CD4-positive, alpha-beta T cell treated with Interleukin-15 for 1 hour (primary cell): ENCODE data around the gene AKNA.
A peak's percentile ranks its signal among the peaks of the same experiment; 100 is the strongest.

Experiments used
- DNase-seq: peaks from one replicate; pipeline ENCODE4 v3.0.0-alpha.2; 2020

AKNA gene

GRCh38 chr9:114357911-114358328 lies 29.9 kb downstream of the AKNA start:
- no peak for DNase-seq

GRCh38 chr9:114357360-114357759 lies 30.4 kb downstream of the AKNA start:
- no peak for DNase-seq

GRCh38 chr9:114356792-114357191 lies 31.0 kb downstream of the AKNA start:
- no peak for DNase-seq

- DNase-seq = no peak
These were observed 32.0 kb downstream of the AKNA start for GRCh38 chr9:114355821-114356220.

GRCh38 chr9:114351932-114352331 lies 35.9 kb downstream of the AKNA start:
- no peak for DNase-seq

DNA sequence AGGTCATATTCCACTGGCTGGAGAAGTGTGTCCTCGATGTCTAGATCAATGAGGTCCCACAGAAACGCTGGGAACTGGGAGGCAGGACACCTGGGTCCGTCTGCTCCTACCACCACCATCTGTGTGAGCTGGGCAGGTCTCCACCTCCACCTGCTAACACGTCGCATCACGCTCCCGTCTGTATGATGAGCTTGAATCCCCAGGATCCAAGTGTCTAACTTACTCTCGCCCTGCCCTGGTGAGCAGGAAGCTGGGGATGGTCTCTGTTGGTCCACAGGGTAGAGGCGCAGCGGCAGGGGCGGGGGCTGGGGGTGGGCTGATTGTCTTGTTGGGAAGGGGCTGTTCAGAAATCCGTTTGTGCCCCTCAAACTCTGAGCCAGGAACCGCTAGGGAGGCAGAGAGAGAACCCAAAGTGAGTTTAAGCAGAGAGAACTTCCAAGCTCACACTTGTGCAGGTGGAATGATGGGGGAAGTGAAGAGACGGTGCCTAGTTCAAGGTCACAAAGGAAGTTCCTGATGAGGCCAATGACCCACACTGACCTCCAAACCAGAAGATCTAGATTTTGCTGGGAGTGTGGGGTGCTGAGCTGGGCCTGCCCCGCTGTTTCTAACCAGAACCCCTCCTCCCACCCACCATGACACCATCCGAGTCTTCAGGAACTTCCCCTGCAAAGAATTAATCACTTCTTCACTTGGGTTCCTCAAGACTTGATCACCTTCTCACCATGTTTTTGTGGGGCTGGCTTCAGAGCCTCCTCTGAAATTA lies 37.0 kb downstream of the AKNA start:
- DNase-seq = no peak

DNA sequence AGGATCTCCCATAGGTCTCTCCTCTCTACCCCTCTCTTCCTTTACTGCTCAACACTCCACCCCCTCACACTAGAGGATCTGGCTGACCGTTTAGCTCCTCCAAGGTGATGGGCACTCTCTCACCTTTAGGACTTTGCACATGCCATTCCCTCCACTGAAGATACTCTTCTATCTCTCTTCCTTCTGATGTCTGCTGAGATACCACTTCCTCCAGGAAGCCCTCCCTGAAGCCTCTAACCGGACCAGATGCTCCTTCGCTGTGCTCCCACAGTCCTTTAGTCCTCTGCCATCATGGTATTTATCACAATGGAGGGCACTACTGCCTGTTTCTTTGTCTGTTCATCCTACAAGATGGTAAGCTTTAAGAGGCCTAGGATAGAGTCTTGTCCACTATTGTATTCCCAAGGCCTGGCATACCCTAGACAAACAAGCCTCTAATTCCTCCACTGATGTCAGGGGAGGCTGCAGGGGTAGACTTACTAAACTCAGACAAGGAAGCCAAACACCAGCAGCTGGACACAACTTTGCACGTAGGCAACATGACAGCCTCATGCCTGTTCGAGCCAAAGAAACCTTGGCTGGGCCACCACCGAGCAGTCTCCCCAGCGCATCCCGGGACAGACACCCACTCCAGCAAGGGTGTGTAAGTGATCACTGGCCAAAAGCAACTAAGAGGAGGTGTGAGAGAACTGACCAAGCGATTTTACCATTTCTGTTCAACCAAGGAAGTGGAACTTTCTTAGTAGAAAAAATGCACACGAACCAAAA lies 37.9 kb downstream of the AKNA start:
- no peak for DNase-seq

DNA sequence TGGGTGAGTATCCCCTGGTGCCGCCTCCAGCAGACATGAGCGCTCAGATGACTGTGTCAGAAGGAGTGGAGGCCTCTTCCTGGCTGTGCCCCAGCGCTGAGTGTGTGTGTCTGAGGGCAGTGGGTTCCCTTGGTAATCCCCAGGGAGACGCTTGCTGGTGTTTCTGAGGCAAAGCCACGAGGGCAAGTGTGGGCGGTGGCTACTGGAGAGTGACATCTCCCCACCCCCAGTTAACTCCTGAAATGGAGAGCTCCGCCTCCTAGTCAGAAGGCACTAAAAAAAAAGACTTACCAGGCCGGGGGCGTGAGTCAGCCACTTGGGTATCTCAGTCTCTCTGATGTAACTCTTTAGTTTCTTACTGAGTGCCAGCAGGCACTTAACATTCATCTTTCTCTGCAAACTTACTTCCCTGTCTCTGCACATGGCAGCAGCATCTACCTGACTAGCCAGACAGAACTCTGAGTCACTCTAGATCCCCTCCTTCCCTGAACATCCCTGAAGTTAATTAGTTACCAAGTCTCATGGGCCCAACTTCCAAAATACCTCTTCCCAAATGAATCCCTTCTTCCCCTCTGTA lies 38.8 kb downstream of the AKNA start:
- DNase-seq = peak; percentile 85

DNA sequence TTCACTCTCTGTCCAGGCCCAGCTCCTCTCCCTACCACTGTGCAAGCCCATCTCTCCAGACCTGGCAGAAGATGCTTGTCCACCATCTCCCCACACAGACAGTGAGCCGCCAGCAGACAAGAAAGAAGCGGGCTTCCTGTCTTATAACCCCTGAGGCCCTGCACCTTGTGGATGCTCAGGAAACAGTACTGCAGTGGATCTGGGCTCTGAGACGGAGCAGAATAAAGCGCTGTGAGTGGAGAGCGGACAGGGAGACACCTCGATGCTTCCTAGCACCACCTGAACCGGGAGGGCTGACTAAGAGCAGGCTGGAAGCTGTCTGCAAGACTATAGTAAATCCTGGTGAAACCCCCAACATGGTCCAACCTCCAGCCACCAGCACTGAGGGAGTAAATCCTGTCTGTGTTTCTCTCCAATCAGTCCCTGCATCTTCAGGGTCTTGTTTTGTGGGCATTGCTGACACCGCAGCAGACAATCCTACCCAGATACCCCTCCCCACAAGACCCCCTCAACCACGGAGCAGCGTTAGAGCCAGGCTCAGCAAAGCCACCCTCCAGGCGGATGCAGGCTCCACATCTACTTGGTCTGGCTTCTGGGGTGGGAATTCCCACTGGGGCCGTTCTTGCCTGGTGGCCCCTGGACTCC lies 39.4 kb downstream of the AKNA start:
- no peak for DNase-seq

DNA sequence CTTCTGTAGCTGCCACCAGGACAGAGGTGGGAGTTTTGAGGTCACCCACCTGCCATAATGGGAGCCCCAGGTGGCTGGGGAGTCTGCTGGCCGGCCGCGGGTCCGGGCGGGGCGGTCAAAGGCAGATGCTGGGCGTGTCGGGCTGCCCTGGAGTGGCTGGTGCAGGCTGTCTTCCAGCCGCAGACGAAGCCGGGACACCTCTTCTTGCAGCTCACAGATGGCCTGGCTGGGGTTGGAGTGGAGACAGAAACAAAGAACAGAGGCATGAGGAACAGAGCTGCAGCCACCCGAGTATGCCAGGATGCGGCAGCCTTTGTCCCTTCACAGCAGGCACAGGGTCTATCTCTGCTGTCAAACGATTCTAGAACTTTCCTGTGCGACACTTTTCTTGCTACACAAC lies 40.1 kb downstream of the AKNA start:
- no peak for DNase-seq

- no peak for DNase-seq
These were observed 41.6 kb downstream of the AKNA start for GRCh38 chr9:114346146-114346545.

GRCh38 chr9:114345493-114346065 lies 42.2 kb downstream of the AKNA start:
- no peak for DNase-seq

GRCh38 chr9:114344692-114345091 lies 43.1 kb downstream of the AKNA start:
- no peak for DNase-seq

DNA sequence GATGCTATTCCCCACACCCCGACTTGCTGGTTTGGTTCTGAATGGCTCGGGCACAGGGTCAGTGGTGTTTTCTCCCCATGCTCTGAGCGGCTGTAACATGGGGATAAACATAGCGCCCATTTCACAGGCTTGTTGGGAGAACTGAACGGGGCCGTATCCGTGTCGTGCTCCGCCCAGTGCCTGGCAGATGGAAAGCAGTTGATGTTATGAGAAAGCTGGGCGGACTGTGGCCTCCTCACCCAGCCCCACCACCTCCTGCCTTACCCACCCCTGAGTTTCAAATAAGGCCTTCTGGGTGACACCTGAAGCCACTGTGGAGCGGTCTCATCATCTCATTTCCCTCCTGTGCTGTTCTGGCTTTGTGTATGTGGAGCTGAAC lies 43.6 kb downstream of the AKNA start:
- no peak for DNase-seq

- no peak for DNase-seq
These were observed 44.2 kb downstream of the AKNA start for GRCh38 chr9:114343471-114344187.

- DNase-seq = no peak
These were observed 44.9 kb downstream of the AKNA start for GRCh38 chr9:114342755-114343440.

- DNase-seq = no peak
These were observed 45.8 kb downstream of the AKNA start for GRCh38 chr9:114341991-114342390.

DNA sequence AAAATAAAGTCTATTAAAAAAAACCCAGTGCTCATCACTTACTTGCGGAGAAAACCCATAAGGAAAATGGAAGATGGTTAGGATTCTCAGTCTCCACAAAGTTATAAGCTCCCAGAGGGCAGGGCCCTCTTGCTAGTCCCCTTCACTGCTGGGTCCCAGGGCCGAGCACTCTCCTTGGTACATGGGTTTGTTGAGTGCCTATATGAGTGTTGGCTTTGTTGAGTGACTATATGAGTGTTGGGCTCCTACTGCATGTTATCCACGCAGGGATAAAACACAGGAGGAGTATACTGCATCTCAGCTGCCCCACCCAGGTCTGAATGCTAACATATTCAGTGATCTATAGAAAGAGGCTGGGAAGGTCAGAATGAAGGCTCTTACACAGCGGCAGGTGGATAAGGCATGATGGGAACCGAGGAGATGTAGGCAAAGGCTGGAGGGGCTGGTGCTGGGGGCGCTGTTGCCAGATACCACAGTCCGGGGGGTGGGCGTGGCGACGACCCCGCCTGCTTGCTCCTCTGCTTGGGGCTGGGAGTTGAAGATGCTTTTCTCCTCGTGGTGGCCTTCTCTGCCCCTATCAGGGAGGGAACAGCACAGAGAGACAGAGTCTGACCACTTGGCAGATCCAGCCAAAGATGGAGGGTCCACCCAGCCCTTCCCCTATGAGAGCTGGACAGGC lies 46.5 kb downstream of the AKNA start:
- no peak for DNase-seq

GRCh38 chr9:114339130-114339908 lies 48.5 kb downstream of the AKNA start:
- peak; percentile 59 for DNase-seq

GRCh38 chr9:114338187-114338586 lies 49.6 kb downstream of the AKNA start:
- no peak for DNase-seq
